CD4-positive, alpha-beta T cell treated with Interleukin-6 for 4 hours (primary cell): ENCODE measurements around the gene PTGER1.

Experiments
- DNase-seq: peaks from one replicate; pipeline ENCODE4 v3.0.0-alpha.2; 2020; ENCODE audit warnings: mixed read lengths

PTGER1 gene

DNA sequence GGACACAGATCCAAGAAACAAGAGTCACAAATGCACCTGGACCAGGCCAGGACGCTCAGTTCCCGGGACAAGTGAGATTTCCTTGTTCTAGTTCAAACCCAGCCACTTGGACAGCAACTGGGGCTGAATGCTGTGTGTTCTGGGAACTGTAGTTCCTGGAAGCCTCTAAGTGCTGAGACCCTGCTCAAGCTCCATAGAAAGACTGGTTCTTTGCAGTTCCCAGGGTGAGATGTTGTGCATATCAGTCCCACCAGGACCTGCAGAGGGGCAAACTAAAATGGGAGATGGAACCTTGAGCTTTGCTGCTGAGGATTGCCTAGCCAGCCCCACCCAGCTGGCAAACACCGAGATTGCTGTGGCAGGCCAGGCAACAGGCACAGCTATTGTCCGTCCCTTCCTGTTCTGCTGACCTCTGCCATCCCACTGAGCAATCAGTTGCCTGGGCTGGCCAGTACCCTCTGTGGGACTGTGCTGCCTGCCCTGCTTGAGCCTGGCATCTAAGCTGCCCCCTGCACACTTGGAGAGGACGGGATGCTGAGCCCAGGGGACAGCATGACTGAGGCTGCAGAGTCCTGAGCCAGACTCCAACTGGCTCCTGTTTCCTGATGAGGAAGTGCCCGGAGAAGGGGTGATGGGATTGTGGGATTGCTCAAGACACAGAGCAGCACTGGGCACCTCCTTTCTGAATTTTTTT is 22.2 kb upstream of the PTGER1 start:
- DNase-seq: no peak

DNA sequence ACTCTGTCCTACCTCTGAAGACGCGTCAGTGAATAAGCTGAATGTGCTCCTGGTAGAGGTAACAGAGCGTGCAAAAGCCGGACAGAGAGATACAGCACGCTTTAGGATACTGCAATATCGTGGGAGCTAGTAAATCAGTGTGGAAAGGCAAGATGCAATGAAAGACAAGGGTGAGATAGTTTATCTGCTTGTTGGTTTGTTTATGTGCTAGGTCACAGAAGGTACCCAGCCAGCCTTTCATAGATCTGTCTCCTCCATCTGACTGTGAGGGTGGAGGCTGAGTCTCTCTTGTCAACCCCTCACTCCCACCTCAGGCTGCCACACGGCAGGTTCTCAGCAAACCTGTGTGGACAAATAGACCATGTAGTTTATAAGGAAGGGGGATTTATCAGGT is 21.7 kb upstream of the PTGER1 start:
- DNase-seq: no peak

DNA sequence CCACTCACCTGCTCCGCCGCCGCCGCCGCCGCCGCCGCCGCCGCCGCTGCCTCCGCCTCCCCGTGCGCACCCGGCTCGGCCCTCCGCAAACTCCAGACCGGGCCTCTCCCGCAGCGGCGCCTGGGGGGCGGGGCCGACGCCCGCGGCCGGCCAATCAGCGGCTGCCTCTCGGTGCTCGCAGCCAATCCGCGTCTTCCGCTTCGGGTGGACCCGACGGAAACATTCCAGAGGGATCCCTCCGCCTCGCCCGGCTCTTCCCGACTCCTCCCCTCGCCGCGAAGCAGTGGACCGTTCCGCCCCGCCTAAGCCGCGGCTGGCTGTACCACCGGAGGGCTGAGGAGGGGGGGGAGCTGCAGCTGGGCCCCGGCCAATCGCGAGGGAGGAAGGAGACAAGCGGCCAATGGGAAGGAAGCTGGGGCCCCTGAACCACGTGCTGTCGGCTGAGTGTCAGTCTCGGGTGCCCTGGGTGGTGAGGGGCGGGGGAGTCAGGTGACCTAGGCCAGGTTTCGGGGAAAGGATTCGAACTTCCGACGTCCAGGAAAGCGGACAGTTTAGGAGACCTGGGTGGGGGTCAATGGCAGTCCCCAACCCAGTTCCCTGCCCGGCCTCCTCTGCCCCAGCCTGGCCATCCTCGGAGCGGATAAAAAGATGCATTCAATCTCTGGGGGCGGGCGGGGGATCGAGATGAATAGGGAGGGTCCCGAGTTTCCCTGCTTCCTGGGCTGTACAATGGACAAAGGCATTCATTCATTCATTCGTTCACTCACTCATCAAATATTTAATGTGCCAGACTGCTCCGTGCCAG is 21.1 kb upstream of the PTGER1 start, which contains the start of gene GIPC1:
GIPC1 (minus strand) TSS at position 99 of the 805 bp plus-strand sequence. CDS start 13,151 bp downstream, outside the sequence.
- peak; percentile 86 for DNase-seq

DNA sequence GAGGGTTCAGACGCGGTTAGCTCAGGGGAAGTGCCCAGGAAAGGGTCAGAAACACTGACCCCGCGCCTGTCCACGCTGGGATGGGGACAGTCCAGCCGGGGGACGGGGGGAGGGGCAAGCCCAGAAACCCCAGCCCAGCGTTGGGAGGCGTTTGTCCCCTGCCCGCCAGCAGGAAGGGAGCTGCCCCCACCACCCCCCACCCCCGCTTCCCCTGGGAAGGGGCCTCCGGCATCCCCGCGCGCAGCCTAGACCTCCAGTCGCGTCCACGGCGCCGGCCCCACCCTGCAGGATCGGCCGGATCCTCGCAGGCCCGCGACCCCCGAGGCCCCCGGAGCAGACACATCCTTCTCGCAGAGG is 20.5 kb upstream of the PTGER1 start:
- no peak for DNase-seq

DNA sequence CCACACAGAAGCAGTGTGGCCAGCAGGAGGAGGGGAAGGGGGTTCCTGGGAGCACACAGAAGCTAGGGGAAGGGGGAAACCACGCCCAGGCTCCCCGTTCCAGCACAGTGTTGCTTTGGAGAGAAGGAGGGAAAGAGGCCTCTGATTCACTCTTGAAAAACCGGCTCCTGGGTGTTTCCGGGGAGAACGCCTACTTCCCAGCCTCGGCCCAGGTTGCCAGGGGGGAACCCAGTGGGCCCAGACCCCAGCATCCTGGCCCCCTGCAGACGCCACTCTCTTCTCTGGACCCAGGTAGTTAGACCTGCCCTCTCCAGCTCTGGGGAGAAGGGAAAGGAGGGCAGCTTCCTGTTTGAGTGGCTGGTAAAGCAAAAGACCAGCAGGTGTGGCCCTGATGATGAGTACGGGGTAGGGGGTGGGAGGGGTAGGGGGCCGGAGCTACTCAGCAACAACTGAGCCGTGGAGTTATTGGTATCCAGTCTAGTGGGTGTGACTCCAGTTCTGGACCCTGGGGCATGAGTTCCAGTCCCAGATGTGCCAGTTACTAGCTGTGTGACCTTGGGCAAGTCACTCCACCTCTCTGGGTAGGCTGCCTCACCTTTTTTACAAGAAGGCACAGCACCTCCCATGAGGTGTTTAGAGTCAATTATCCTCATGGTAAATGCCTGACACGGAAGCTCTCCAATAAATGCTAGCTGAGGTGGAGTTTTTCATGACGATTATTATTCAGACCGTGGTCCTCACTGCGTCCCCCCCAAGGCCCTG is 19.9 kb upstream of the PTGER1 start:
- DNase-seq: no peak

DNA sequence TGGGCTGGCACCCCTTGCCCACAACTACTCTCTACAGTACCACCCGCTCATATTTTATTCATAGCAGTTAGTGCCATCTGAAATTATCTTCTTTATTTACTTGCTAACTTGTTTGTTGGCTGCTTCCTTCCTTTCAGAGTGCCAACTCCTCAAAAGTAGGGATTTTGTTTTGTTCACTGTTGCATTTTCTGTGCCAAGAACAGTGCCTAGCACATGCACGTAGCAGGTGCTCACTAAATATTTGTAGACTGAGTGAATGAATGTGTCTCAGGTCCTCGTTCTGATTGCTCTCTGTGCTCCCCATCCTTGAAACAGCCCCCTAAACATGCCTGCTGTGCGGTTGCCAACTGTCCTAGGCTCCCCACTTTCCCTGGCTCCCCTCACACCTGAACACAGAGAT is 19.3 kb upstream of the PTGER1 start:
- DNase-seq: no peak

DNA sequence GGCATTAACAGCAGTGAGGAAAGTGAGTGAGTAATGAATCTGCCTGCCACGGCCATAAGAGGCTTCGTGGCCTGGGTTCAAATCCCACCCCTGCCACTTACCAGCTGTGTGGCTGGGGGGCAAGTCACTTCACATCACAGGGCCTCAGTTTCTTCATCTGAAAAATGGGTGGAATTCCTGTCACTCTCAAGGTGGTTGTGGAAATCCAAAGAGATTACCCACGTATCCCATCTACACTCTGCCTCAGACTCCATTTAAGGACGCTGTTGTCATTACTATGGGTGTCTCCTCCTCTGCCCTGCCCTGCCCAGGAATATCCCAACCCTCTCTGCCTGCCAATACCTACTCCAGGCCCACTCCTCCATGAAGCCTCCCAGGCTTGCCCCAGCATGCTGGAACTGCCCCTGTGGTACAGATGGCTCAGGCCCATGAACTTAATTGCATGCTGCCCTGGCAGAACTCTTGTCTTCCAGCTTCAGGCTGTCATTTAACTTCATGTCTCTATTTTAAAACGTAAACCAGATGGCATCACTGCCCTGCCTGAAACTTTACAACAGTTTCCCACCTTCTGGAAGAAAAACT is 17.7 kb upstream of the PTGER1 start:
- no peak for DNase-seq

DNA sequence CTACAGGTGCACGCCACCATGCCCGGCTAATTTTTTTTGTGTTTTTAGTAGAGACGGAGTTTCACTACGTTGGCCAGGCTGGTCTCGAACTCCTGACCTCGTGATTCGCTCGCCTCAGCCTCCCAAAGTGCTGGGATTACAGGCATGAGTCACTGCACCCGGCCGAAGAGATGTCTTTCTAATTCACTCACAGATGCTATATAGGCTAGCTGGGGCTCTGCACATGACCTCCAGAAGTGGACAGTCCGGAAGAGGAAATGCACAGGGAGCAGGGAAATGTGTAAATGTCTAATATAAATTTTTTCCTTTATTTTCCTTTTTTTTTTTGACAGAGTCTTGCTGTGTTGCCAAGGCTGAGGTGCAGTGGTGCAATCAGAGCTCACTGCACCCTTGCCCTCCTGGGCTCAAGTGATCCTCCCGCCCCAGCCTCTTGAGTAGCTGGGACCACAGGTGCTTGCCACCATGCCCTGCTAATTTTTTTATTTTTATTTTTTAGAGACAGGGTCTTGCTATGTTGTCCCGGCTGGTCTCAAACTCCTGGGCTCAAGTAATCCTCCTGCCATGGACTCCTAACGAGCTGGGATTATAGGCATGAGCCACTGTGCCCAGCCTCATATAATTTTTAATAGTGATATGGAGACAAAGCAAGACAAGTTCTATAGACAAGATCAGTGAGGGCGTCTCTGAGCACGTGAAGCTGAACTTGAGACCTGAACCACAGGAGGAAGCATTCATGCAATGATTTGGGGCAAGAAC is 12.4 kb upstream of the PTGER1 start:
- DNase-seq: no peak

DNA sequence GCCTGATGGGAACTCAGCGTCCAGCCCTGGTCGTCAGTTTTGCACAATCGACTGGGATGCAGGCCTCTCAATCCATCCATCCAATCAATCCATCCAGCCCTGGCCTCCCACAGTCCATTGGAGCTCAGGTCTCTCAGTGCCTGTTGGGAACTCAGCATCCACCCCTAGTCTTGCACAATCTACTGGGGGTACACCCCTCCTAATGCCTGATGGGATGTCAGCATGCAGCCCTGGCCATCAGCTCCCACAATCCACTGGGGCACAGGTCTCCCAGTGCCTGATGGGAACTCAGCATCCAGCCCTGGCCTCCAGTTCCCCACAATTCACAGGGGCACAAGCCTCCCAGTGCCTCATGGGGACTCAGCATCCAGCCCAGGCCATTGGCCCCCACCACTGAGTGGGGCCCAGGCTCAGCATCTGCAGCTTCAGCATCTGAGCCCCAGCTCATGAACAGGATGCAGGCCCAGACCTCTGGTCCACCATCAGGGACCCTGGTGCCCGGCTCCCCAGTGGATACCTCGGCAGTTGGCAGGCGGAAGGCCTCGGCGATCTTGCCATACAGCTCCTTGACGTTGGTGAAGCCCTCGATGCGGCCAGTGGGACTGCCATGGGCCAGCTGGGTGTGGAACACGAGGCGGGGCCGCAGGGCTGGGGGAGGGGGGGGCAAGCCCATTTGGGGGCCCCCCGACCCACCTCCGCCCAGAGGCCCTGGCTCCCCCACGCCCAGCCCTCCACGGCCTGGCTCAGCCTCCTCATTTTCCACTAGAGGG is 7.2 kb upstream of the PTGER1 start:
- no peak for DNase-seq

DNA sequence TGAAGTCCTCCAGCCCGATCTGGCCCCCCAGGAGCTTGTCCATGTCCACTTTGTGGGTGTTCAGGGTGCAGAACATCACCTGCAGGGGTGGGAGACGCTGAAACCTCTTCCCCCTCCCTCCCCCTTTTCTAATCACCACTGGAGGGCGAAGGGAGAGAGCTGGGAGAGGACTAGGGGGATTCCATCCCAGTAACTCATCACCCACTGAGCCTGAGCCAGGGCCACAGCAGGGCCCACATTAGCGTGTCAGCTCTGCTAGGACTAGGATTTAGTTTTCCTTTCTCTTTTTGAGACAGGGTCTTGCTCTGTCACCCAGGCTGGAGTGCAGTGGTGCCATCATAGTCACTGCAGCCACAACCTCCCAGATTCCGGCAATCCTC is 5.5 kb upstream of the PTGER1 start:
- DNase-seq: no peak

DNA sequence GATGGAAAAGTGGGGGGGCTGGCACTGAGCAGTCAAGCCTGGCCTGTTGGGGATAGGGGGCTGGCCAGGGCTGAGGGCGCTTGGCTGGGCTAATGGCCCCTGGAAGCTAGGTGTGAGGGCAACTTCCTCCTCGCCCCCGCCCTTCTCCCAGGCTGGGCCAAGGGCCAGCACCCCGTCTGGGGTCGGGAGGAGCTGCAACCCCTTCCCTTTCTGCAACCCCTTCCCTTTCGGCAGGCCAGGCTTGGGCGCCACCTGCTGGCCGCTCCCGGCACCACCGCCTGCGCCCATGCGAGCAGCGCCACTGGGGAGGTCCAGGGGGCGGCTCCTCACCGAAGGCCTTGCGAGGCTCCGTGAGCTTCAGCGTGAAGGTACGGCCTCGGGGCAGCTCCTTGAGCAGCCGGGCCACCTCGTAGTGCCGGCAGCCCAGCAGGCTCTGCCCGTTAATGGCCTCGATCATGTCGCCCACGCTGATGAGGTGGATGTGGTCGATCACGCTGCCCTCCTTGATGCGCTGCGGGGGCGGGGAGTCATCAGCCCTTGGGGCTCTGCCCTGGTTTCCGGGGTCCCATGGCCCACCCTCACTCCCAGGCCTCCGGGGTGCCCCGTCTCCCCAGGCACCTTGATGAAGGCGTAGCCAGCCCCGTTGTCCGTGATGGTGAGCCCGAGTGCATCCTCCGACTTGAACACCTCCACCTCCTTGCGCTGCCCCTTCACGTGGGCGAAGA is 5.0 kb upstream of the PTGER1 start:
- DNase-seq: peak; percentile 69

DNA sequence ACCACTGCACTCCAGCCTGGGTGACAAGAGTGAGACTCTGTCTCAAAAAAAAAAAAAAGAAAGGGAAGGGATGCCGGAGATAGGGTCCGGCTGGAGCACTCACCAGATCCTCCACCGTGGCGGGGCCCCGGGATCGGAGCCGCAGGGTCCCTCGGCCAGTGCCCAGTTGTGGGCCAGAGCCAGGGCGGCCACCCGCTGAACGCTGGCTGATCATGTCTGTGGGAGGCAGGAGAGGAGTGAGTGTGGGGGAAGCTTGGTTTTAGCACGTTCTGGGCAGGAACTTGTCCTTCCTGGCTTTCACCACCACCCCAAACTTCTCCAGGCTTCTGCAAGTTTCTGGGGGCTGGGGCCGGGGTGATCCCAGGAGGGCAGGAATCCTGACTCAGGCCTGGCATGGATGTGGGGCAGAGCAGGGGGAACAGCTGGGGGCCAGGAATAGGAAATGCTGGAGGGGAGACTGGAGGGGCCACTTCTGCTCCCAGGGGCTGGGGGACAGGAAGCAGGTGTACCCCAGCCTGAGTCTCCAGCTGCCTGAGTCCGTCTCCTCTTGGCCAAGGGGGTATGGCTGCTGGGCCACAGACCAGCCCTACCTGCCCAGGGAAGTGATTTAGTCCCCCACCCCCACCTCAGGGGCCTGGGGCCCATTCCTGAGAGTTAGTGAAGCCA is 4.3 kb upstream of the PTGER1 start:
- no peak for DNase-seq

DNA sequence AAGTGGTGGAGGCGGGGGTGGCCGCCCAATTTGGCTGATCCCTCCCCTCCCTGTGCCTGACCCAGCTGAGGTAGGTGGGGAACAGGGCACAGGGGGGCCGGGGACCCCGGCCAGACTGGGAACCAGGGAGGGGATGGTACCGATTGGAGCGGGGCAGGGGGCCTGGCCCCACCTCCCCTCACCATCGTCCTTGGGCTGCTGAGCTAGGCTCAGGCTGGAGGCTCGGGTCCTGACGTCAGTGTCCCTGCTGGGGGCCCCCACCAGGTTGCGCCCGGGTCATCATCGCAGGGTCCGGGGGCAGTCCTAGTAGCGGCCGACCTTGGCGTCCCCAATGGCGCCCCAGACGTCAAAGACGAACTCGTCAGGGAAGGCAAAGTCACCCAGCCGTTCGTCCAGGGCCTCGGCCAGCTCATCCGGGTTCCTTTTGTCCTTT is 3.0 kb upstream of the PTGER1 start:
- no peak for DNase-seq

DNA sequence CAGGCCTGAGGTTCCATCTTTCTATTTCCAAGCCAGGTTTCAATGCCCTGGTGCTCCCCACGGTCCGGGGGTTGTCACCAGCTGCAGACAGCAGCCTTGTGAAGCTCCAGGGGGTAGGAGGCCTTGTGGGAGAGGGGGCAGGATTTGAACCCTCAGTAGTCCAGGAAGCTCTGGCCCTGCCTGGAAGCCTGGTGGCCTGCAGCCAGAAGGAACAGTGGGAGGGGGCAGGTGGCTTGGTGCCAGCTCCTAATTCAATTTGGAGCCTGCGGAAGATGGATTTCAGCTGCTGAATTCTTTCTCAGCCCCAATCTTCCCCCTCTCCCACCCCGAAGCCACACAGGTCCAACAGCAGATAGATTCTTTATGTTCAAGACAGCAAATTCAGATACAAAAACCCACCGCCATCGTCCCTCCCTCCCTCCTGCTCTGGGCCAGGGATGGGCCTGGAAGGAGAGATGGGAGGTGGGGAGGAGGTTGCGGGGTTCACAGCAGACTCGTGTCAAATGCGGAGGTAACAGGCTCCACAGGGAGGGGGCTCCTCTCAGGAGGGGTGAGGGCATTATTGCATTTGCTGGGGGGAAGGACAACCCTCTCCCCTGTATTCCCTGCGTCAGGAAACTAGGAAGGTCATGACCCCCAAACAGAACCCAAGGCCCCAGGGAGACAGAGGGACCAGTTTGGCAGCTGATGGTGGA is 2.4 kb upstream of the PTGER1 start:
- DNase-seq: no peak

DNA sequence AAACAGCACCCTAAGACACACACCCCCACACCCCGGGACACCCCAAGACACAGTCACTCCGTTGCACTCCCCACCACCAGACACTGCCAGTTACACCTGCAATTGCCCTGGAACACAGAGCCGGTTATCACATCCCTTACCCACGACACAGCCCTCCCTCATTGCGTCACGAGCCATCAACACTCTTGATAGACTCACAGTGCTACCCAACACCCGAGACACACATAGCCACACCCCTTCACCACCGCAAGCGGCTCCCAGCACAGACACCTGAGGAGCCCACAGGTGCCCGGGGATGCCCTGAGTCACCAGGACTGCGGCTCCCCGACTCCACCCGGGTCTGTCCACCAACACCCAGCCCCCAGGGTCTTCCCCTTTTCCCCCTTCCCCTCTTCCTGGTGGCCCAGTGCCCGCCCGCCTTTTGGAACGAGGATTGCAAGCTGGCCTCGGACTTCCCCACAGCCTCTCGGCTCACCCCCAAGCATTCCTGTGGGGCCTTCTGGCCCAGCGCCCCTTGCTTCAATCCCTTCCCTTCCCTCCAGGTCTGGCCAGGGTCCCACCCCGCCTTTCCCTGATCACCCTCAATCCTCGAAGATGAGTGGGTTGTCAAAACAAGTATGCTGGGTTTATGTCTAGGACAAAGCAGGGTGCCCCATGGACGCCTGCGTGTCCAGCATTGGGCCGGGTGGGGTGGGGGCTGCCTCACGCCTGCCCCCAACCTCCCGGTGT is 1.7 kb upstream of the PTGER1 start:
- peak; percentile 20 for DNase-seq

DNA sequence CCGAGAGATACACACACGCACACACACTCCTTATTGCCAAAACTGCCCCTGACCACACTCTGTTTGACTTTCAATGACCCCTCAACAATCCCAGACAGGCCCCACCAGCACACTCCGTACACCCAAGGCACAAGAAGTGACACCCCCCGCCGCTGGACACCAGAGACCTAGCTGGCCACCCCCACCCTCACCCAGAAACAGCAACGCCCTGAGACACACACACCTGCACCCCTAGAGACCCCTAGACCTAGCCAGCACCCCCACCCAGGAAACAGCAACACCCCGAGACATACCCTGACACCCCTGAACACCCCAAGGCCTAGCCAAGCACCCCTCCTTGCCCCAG is 1.1 kb upstream of the PTGER1 start:
- no peak for DNase-seq

DNA sequence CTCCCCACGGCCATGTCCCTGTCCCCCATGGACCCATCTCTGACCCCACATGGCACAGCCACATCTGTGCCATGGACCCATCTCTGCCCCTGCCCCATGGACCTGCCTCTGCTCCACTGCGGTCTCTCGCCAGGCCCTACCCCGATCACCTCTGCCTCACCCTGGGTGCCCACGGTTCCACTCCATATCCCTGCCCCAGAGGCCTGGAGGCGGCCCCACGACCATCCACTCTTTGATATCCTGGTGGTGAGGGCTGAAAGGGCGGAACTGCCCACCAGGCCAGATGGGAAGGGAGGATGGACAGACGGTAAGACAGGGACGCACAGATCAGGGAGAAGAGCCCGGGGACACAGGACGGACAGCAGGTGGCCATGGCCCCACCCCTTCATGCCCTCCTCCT is 327 bp downstream of the PTGER1 start:
- no peak for DNase-seq

DNA sequence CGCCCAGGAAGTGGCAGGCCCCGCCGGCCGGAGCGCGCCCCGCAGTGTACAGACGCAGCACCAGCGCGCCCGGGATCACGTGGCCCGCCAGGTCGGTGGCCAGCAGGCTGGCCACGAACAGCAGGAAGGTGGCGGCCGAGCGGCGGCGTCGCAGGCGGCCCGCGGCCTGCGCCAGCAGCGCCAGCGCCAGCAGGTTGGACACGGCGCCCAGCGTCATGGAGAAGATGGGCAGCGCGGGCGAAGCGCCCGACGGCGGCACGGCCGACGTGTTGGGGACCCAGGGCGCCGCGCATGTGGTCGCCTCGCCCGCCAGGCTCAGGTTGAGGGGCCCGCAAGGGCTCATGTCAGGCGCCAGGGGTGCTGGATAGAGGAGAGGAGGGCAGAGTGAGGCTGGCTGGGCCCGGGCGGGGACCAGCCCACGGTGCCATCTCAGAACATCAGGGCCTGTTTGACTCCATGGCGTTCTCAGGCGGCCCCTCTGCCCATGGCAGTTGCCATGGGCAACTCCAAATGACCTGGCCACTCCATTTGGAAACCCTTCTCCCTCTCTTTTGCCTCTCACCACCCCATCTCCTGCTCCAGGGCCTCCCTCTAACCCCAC is 1.1 kb downstream of the PTGER1 start:
- DNase-seq: no peak
